ENCODE measurements around the gene DCP1A. TPM values are rescaled to one million over a fixed set of nuclear protein-coding genes. Genes with fewer than 3 reads are reported as not detected.
A peak's percentile ranks its signal among the peaks of the same experiment; 100 is the strongest.
"Not testable (repeated sequence)": the region's sequence is repeated elsewhere in the genome, so short reads cannot be mapped to it uniquely, and the experiment has no call there.

DCP1A gene
- total RNA-seq, 1 donor from 2014 or later: 22.8 TPM

DNA sequence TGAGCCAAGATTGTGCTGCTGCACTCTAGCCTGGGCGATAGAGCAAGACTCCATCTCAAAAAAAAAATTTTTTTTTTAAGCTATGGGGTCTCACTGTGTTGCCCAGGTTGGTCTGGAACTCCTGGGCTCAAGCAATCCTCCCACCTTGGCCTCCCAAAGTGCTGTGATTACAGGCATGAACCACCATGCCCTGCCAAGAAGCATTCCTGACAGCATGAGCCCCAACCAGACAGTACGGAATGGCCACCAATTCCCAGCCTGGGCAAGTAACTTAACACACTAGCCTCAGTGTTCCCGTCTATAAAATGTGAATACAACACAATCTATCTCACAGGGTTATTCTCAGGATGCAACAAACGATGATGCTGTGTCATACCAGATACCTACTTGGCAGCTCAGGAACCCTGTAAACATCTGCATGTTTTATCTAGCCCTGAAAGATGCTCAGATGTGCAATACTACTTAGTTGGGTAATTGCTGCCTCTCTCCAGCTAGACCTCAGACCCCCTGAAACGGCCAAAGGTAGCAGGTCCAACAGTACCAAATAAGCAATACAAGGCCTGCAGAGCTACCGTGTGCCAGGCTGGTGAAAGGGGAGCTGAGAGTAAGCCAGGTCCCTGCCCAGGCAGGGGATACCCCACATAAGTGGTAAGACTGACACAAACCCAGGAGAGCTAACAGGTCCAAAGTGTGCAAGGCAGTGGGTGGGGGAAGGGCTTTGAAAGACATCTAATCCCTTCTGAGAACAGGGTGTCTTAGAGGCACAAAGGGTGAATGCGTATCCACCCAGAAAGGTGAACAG, 93.4 kb downstream of the DCP1A start:
- TF ChIP-seq, protein P1, sequence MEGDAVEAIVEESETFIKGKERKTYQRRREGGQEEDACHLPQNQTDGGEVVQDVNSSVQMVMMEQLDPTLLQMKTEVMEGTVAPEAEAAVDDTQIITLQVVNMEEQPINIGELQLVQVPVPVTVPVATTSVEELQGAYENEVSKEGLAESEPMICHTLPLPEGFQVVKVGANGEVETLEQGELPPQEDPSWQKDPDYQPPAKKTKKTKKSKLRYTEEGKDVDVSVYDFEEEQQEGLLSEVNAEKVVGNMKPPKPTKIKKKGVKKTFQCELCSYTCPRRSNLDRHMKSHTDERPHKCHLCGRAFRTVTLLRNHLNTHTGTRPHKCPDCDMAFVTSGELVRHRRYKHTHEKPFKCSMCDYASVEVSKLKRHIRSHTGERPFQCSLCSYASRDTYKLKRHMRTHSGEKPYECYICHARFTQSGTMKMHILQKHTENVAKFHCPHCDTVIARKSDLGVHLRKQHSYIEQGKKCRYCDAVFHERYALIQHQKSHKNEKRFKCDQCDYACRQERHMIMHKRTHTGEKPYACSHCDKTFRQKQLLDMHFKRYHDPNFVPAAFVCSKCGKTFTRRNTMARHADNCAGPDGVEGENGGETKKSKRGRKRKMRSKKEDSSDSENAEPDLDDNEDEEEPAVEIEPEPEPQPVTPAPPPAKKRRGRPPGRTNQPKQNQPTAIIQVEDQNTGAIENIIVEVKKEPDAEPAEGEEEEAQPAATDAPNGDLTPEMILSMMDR (IDR thresholded peaks at IDR 0.05): no peak
- Histone ChIP-seq H3K27me3 (no peaks in the 10 kb centered on the region), H3K36me3 (no peaks in the 10 kb centered on the region), H3K4me1 (peaks cover 46% of the 10 kb centered on the region), H3K9me3 (no peaks in the 10 kb centered on the region), H3K4me3 (peak overlapping the region; percentile 97), H3K27ac (peak overlapping the region; percentile 82)
- ATAC-seq: no peak
- DNase-seq: no peak
- intact Hi-C loops (cut with DNase I): no loop called here

DNA sequence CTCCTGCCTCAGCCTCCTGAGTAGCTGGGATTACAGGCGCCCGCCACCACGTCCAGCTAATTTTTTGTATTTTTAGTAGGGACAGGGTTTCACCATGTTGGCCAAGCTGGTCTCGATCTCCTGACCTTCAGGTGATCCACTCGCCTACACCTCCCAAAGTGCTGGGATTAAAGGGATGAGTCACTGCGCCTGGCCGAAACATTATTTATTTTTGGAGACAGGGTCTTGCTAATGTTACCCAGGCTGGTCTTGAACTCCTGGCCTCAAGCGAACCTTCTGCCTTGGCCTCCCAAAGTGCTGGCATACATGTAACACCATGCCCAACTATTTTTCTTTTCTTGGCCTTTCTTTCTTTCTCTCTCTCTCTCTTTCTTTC, 94.4 kb downstream of the DCP1A start:
- intact Hi-C loops (cut with DNase I); H3K36me3 ChIP-seq; H3K27me3 ChIP-seq; H3K9me3 ChIP-seq; ATAC-seq; DNase-seq: not testable (repeated sequence)
- H3K4me3 ChIP-seq: peak overlapping the region; percentile 97
- peak overlapping the region; percentile 82 for H3K27ac ChIP-seq
- H3K4me1 ChIP-seq: peaks cover 54% of the 10 kb centered on the region

- DNase-seq (no peak), ATAC-seq (peak; percentile 45)
- Histone ChIP-seq H3K27ac (peak overlapping the region; percentile 82), H3K4me3 (peak overlapping the region; percentile 14), H3K27me3 (no peaks in the 10 kb centered on the region), H3K9me3 (no peaks in the 10 kb centered on the region), H3K36me3 (no peaks in the 10 kb centered on the region), H3K4me1 (peaks cover 57% of the 10 kb centered on the region)
- TF ChIP-seq, protein P1 (IDR thresholded peaks at IDR 0.05): no peak
- intact Hi-C loops (cut with DNase I): no loop called here
These were observed 95.0 kb downstream of the DCP1A start for GRCh38 chr3:53252096-53252946.

DNA sequence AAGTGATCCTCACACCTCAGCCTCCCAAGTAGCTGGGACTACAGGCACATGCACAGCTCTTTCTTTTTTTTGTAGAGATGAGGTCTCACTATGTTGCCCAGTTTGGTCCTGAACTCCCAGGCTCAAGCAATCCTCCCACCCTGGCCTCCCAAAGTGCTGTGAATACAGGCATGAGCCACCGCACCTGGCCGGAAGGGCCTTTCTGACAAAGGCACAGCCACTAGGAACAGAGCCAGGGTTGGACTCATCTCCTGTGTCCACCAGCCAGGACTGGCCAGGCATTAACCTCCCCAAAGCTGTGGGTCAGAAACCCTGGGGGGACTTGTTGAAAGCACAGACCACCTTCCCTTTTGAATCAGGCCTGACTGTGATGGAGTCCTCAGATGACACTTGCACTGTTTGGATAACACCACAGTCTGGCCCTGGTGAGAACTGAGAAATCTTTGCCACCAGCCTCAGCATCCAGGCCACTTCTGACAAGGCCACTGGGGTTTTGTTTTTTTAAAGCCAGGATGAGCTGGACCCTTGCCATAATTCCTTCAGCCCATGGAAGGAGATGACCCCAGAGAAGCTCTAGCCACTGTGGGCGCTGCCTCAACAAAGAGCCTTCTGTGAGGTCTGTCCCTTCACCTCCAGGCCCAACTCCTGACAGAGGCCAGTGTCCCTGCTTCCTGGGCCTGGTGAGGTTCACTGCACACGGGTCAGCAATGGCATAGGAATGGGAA, 96.3 kb downstream of the DCP1A start:
- intact Hi-C loops (cut with DNase I): no loop called here
- no peak for DNase-seq
- Histone ChIP-seq H3K9me3 (no peaks in the 10 kb centered on the region), H3K27me3 (no peaks in the 10 kb centered on the region), H3K4me3 (no peak overlapping the region), H3K36me3 (peaks cover 3% of the 10 kb centered on the region), H3K4me1 (peaks cover 53% of the 10 kb centered on the region), H3K27ac (peak overlapping the region; percentile 82)
- no peak for ATAC-seq
- TF ChIP-seq, protein P1 (IDR thresholded peaks at IDR 0.05): no peak

DNA sequence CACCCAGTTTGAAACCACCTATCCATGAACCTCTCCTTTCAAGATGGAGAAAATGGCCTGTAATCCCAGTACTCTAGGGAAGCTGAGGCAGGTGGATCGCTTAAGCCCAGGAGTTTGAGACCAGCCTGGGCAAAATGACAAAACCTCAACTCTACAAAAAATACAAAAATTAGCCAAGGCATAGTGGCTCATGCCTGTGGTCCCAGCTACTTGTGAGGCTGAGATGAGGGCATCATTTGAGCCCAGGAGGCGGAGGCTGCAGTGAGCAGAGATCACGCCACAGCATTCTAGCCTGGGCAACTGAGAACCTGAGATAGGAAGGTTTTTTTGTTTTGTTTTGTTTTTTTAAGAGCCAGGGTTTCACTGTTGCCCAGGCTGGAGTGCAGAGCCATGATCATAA, 96.9 kb downstream of the DCP1A start:
- no peak for ATAC-seq
- Histone ChIP-seq H3K36me3 (peaks cover 4% of the 10 kb centered on the region), H3K27ac (peak overlapping the region; percentile 82), H3K4me3 (no peak overlapping the region), H3K9me3 (no peaks in the 10 kb centered on the region), H3K4me1 (peaks cover 53% of the 10 kb centered on the region), H3K27me3 (no peaks in the 10 kb centered on the region)
- no peak for DNase-seq
- TF ChIP-seq, protein P1 (IDR thresholded peaks at IDR 0.05): no peak
- intact Hi-C loops (cut with DNase I): no loop called here

Data from upper lobe of right lung (tissue), 1 donor.